Measurements from ENCODE around the gene TGFA. TPM values are rescaled to one million over a fixed set of nuclear protein-coding genes. Genes with fewer than 3 reads are reported as not detected.

Gene TGFA
- total RNA-seq, 1 experiment from 2014 or later: 43.3 TPM

- peak; percentile 92 for DNase-seq (ENCODE audit: low spot score)
Measured at GRCh38 chr2:70523996-70524965, 29.3 kb downstream of the TGFA start.

- DNase-seq (ENCODE audit: low spot score): no peak
Measured at GRCh38 chr2:70523672-70523995, 30.0 kb downstream of the TGFA start.

GRCh38 chr2:70522627-70523026, 31.0 kb downstream of the TGFA start:
- no peak for DNase-seq (ENCODE audit: low spot score)

- no peak for DNase-seq (ENCODE audit: low spot score)
Measured at GRCh38 chr2:70520825-70521224, 32.8 kb downstream of the TGFA start.

- no peak for DNase-seq (ENCODE audit: low spot score)
Measured at GRCh38 chr2:70519453-70519852, 34.2 kb downstream of the TGFA start.

- no peak for DNase-seq (ENCODE audit: low spot score)
Measured at GRCh38 chr2:70518557-70518956, 35.1 kb downstream of the TGFA start.

GRCh38 chr2:70517804-70518203, 35.8 kb downstream of the TGFA start:
- no peak for DNase-seq (ENCODE audit: low spot score)

GRCh38 chr2:70516596-70516995, 37.0 kb downstream of the TGFA start:
- DNase-seq (ENCODE audit: low spot score): no peak

- no peak for DNase-seq (ENCODE audit: low spot score)
Measured at GRCh38 chr2:70515938-70516337, 37.7 kb downstream of the TGFA start.

GRCh38 chr2:70514612-70515055, 39.0 kb downstream of the TGFA start:
- DNase-seq (ENCODE audit: low spot score): peak; percentile 91

- DNase-seq (ENCODE audit: low spot score): no peak
Measured at GRCh38 chr2:70513738-70514137, 39.9 kb downstream of the TGFA start.

- no peak for DNase-seq (ENCODE audit: low spot score)
Measured at GRCh38 chr2:70511971-70512729, 41.5 kb downstream of the TGFA start.

- DNase-seq (ENCODE audit: low spot score): no peak
Measured at GRCh38 chr2:70510313-70510712, 43.3 kb downstream of the TGFA start.

- DNase-seq (ENCODE audit: low spot score): no peak
Measured at GRCh38 chr2:70509565-70509964, 44.1 kb downstream of the TGFA start.

GRCh38 chr2:70508711-70509462, 44.7 kb downstream of the TGFA start:
- DNase-seq (ENCODE audit: low spot score): no peak

- no peak for DNase-seq (ENCODE audit: low spot score)
Measured at GRCh38 chr2:70505613-70506391, 47.8 kb downstream of the TGFA start.

- no peak for DNase-seq (ENCODE audit: low spot score)
Measured at GRCh38 chr2:70504750-70505149, 48.9 kb downstream of the TGFA start.

- no peak for DNase-seq (ENCODE audit: low spot score)
Measured at GRCh38 chr2:70503896-70504295, 49.7 kb downstream of the TGFA start.

- no peak for DNase-seq (ENCODE audit: low spot score)
Measured at GRCh38 chr2:70501728-70502127, 51.9 kb downstream of the TGFA start.

GRCh38 chr2:70501215-70501614, 52.4 kb downstream of the TGFA start:
- DNase-seq (ENCODE audit: low spot score): no peak

- DNase-seq (ENCODE audit: low spot score): no peak
Measured at GRCh38 chr2:70499253-70499652, 54.4 kb downstream of the TGFA start.

All from HT-29 (cell line).